ENCODE data around the gene CRYGD.

The CRYGD gene

DNA sequence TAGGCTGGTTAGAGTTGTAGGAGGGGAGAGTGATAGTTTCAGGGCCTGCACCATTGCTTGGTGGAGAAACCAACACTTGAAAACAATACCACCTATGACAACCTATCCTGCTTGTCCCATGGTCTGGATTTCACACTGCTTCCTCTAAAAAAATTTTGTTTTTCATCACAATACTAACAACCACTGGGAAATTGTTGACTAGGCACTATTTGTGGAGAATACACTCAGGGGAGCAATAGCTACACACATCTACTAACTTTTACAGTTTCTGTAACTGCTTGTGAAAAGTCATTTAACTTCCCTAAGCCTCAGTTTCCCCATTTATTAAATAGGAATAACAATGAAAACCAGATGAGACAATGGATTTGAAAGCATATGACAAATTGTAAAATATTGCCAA is 25.8 kb upstream of the CRYGD start:
- no peak overlapping the region for H3K4me2 ChIP-seq (ENCODE audit: low read depth, low read length)
- no peak overlapping the region for H3K27ac ChIP-seq (ENCODE audit: low read length)
- no peaks in the 10 kb centered on the region for H3K36me3 ChIP-seq (replicated peaks; ENCODE audit: insufficient read depth, low read length)
- no peaks in the 10 kb centered on the region for H3K9me3 ChIP-seq (replicated peaks; ENCODE audit: insufficient read depth, low read length)
- TF ChIP-seq EZH2 (optimal IDR thresholded peaks at IDR 0.05; ENCODE audit: low read depth, low read length) (no peak), EZH2phosphoT487 (IDR thresholded peaks at IDR 0.05; ENCODE audit: low read length) (no peak)
- TF ChIP-seq, protein P1, sequence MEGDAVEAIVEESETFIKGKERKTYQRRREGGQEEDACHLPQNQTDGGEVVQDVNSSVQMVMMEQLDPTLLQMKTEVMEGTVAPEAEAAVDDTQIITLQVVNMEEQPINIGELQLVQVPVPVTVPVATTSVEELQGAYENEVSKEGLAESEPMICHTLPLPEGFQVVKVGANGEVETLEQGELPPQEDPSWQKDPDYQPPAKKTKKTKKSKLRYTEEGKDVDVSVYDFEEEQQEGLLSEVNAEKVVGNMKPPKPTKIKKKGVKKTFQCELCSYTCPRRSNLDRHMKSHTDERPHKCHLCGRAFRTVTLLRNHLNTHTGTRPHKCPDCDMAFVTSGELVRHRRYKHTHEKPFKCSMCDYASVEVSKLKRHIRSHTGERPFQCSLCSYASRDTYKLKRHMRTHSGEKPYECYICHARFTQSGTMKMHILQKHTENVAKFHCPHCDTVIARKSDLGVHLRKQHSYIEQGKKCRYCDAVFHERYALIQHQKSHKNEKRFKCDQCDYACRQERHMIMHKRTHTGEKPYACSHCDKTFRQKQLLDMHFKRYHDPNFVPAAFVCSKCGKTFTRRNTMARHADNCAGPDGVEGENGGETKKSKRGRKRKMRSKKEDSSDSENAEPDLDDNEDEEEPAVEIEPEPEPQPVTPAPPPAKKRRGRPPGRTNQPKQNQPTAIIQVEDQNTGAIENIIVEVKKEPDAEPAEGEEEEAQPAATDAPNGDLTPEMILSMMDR (IDR thresholded peaks at IDR 0.05; ENCODE audit: low read length), result no peak
- H3K9me2 ChIP-seq (replicated peaks; ENCODE audit: insufficient read depth, low read length), result no peaks in the 10 kb centered on the region
- no peaks in the 10 kb centered on the region for H3K27me3 ChIP-seq (replicated peaks; ENCODE audit: insufficient read depth, low read length)
- H3K9ac ChIP-seq (ENCODE audit: low read length), result no peak overlapping the region
- H3F3A ChIP-seq (ENCODE audit: insufficient read depth, low read length), result no peaks in the 10 kb centered on the region
- no peak overlapping the region for H3K4me3 ChIP-seq (ENCODE audit: low read length)
- H3K79me2 ChIP-seq (ENCODE audit: low read length), result no peaks in the 10 kb centered on the region
- H4K20me1 ChIP-seq (ENCODE audit: insufficient read depth, low read length), result no peaks in the 10 kb centered on the region
- DNase-seq, result no peak
- H2AFZ ChIP-seq (ENCODE audit: low read length), result no peak overlapping the region
- no peaks in the 10 kb centered on the region for H3K4me1 ChIP-seq (ENCODE audit: low read length)

DNA sequence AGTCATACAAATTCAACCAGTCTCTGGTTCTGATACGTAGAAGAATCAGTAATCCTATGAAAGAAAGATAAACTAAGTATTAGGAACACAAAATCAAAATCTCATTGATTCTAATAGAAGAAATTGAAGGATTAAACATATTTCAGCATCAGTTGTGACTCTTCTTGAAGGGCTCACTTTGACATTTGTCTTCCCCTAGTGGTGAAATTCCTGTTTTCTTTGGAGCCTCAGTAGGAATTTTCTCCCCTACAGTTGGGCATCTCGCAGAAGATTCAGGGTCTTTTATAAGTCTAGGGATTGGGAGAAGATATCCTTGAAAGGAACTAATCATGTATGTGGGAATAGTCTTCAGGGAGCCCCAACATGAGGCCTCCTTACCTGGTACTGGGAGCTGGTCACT is 24.5 kb upstream of the CRYGD start:
- H3K9me2 ChIP-seq (replicated peaks; ENCODE audit: insufficient read depth, low read length), result no peaks in the 10 kb centered on the region
- no peaks in the 10 kb centered on the region for H3K27me3 ChIP-seq (replicated peaks; ENCODE audit: insufficient read depth, low read length)
- H3K79me2 ChIP-seq (ENCODE audit: low read length), result no peaks in the 10 kb centered on the region
- H4K20me1 ChIP-seq (ENCODE audit: insufficient read depth, low read length), result no peaks in the 10 kb centered on the region
- H3K36me3 ChIP-seq (replicated peaks; ENCODE audit: insufficient read depth, low read length), result no peaks in the 10 kb centered on the region
- no peak overlapping the region for H3K27ac ChIP-seq (ENCODE audit: low read length)
- H2AFZ ChIP-seq (ENCODE audit: low read length), result no peak overlapping the region
- H3K9ac ChIP-seq (ENCODE audit: low read length), result no peak overlapping the region
- no peak for DNase-seq
- no peaks in the 10 kb centered on the region for H3K4me1 ChIP-seq (ENCODE audit: low read length)
- H3K4me2 ChIP-seq (ENCODE audit: low read depth, low read length), result no peak overlapping the region
- TF ChIP-seq, protein P1 (IDR thresholded peaks at IDR 0.05; ENCODE audit: low read length), result no peak
- no peak overlapping the region for H3K4me3 ChIP-seq (ENCODE audit: low read length)
- no peaks in the 10 kb centered on the region for H3K9me3 ChIP-seq (replicated peaks; ENCODE audit: insufficient read depth, low read length)
- H3F3A ChIP-seq (ENCODE audit: insufficient read depth, low read length), result no peaks in the 10 kb centered on the region

DNA sequence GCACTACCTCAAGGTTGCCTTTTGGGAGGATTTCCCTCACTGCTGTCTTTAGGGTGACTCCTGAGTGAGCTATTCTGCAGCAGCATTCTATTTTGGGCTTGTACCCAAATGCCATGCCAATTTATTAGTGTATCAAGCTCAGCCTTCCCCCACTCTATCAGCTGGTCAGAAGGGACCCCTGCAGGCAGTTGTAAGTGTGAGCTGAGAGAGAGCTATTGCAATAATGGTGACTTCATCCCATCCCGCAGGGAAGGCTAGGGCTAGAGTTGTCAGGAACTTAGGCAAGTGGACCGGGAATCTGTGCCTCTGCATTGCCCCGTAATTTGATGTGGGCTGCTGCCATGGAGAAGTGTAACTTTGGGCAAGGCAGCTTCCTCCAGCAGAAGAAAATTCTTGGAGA is 23.4 kb upstream of the CRYGD start:
- no peak for DNase-seq
- Histone ChIP-seq H3K9me2 (replicated peaks; ENCODE audit: insufficient read depth, low read length) (no peaks in the 10 kb centered on the region), H2AFZ (ENCODE audit: low read length) (no peak overlapping the region), H3K27ac (ENCODE audit: low read length) (no peak overlapping the region), H4K20me1 (ENCODE audit: insufficient read depth, low read length) (no peaks in the 10 kb centered on the region), H3K4me1 (ENCODE audit: low read length) (no peaks in the 10 kb centered on the region), H3K36me3 (replicated peaks; ENCODE audit: insufficient read depth, low read length) (no peaks in the 10 kb centered on the region), H3K9me3 (replicated peaks; ENCODE audit: insufficient read depth, low read length) (no peaks in the 10 kb centered on the region), H3K27me3 (replicated peaks; ENCODE audit: insufficient read depth, low read length) (no peaks in the 10 kb centered on the region), H3K79me2 (ENCODE audit: low read length) (no peaks in the 10 kb centered on the region), H3F3A (ENCODE audit: insufficient read depth, low read length) (no peaks in the 10 kb centered on the region), H3K4me2 (ENCODE audit: low read depth, low read length) (no peak overlapping the region), H3K4me3 (ENCODE audit: low read length) (no peak overlapping the region), H3K9ac (ENCODE audit: low read length) (no peak overlapping the region)
- TF ChIP-seq EZH2 (optimal IDR thresholded peaks at IDR 0.05; ENCODE audit: low read depth, low read length) (no peak), EZH2phosphoT487 (IDR thresholded peaks at IDR 0.05; ENCODE audit: low read length) (no peak)
- TF ChIP-seq, protein P1 (IDR thresholded peaks at IDR 0.05; ENCODE audit: low read length), result no peak

DNA sequence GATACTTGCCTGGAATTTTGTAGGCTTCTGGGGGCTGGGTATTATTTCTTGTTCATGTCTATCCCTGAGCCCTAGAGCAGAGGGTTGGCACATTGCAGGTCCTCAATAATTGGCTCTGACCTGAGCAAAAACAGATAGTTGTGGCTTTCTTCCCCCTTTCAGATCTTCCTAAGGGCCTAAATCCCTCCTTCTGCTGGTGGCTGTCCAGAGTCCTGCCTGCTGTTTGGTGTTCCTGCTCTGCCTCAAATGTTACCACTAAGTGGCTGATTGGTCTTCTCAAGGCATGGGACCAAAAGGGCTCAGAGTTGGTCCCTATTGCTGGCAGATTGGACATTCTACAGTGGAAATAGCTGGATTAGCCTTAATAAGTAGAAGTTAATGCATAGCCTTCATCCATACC is 22.7 kb upstream of the CRYGD start:
- H3K9me2 ChIP-seq (replicated peaks; ENCODE audit: insufficient read depth, low read length), result no peaks in the 10 kb centered on the region
- no peak overlapping the region for H3K9ac ChIP-seq (ENCODE audit: low read length)
- H3K9me3 ChIP-seq (replicated peaks; ENCODE audit: insufficient read depth, low read length), result no peaks in the 10 kb centered on the region
- no peak overlapping the region for H3K27ac ChIP-seq (ENCODE audit: low read length)
- H3K27me3 ChIP-seq (replicated peaks; ENCODE audit: insufficient read depth, low read length), result no peaks in the 10 kb centered on the region
- no peaks in the 10 kb centered on the region for H4K20me1 ChIP-seq (ENCODE audit: insufficient read depth, low read length)
- H3F3A ChIP-seq (ENCODE audit: insufficient read depth, low read length), result no peaks in the 10 kb centered on the region
- H2AFZ ChIP-seq (ENCODE audit: low read length), result no peak overlapping the region
- no peaks in the 10 kb centered on the region for H3K4me1 ChIP-seq (ENCODE audit: low read length)
- H3K4me3 ChIP-seq (ENCODE audit: low read length), result no peak overlapping the region
- no peaks in the 10 kb centered on the region for H3K36me3 ChIP-seq (replicated peaks; ENCODE audit: insufficient read depth, low read length)
- no peak for DNase-seq
- no peaks in the 10 kb centered on the region for H3K79me2 ChIP-seq (ENCODE audit: low read length)
- no peak for TF ChIP-seq EZH2 (optimal IDR thresholded peaks at IDR 0.05; ENCODE audit: low read depth, low read length)
- TF ChIP-seq, protein P1 (IDR thresholded peaks at IDR 0.05; ENCODE audit: low read length), result no peak
- TF ChIP-seq EZH2phosphoT487 (IDR thresholded peaks at IDR 0.05; ENCODE audit: low read length), result no peak
- no peak overlapping the region for H3K4me2 ChIP-seq (ENCODE audit: low read depth, low read length)
